ENCODE data around the gene INCA1.

DNA sequence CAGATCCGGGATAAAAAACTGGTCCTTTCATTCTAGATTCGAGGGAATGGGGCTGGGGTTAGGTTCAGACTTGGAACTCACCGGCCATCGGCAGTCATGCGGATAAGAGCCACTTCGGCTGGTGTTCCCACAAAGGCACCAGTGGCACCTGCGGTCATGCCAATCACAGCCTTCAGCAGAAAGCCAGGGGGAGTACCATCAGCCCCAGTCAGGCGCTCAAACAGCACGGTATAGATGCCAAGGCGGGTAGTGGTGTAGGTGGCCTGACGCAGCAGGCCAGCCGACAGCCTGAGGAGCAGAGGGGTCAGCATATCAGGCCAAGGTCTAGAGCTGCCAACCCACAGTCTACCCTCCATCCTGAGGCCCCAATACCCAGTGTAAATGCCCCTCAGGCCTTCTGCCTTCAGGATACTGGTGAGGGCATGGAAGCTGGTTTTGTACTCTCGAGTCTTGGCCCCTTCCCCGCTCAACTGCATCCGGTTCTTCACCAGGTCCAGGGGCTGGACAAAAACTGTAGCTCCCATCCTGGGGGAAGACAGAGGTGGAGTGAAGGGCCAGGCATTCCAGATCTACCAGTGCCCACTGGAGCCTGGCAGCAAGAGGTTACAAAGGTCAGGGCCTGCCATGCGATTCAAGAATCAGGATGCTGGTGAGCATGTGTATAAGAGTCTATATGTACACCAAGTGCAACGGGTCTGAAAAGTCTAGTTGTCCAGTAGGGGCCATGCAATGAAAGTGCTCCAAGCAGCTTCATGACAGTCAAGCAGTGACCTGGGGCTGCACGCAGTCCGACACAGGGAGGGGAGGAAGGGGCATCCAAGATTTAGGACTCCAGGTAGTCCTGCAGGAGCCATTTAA lies 58.4 kb downstream of the INCA1 start:
- TF ChIP-seq CTCF (IDR thresholded peaks at IDR 0.05; ENCODE audit: borderline replicate concordance, extremely low read depth, low read length, poor library complexity, severe bottlenecking) = no peak
- TF ChIP-seq EZH2 (IDR thresholded peaks at IDR 0.05; ENCODE audit: borderline replicate concordance, low read depth, low read length, severe bottlenecking) = no peak

All from DND-41 (cell line).